NCI-H1105 treated with DMSO at 0.1 percent for 48 hours (cell line): ENCODE results near the gene TPM2.

Source experiments
- DNase-seq: peaks from one replicate; lab custom pipeline; 2025; lab: John Stamatoyannopoulos, UW

The TPM2 gene

GRCh38 chr9:35689542-35690293 lies at the start of gene TPM2:
Gene TPM2 (minus strand): TSS chr9:35689925. CDS start chr9:35689817, 108 bp downstream.
- DNase-seq: no peak

- no peak for DNase-seq
Measured at GRCh38 chr9:35738924-35739323, 49.2 kb upstream of the TPM2 start.

GRCh38 chr9:35738186-35738585 lies 48.5 kb upstream of the TPM2 start:
- DNase-seq: no peak

GRCh38 chr9:35737143-35737542 lies 47.4 kb upstream of the TPM2 start:
- DNase-seq: no peak

- DNase-seq: peak; percentile 52
Measured at GRCh38 chr9:35736201-35736633, 46.5 kb upstream of the TPM2 start.

GRCh38 chr9:35734096-35734495 lies 44.4 kb upstream of the TPM2 start:
- DNase-seq: no peak

GRCh38 chr9:35732800-35733541 lies 43.2 kb upstream of the TPM2 start:
- DNase-seq: peak; percentile 60

- peak; percentile 96 for DNase-seq
Measured at GRCh38 chr9:35732185-35732799, 42.6 kb upstream of the TPM2 start, which contains the start of the genes CREB3 and TLN1. Gene CREB3 (plus strand): TSS chr9:35732666. CDS start chr9:35732773, 107 bp downstream. Gene TLN1 (minus strand): TSS chr9:35732195. CDS start chr9:35725694, 6,501 bp downstream.

- DNase-seq: no peak
Measured at GRCh38 chr9:35731415-35732184, 41.9 kb upstream of the TPM2 start.

GRCh38 chr9:35730486-35730854 lies 40.7 kb upstream of the TPM2 start:
- no peak for DNase-seq

- peak; percentile 4 for DNase-seq
Measured at GRCh38 chr9:35729700-35730485, 40.2 kb upstream of the TPM2 start.

- DNase-seq: no peak
Measured at GRCh38 chr9:35729101-35729500, 39.4 kb upstream of the TPM2 start.

GRCh38 chr9:35728041-35728971 lies 38.6 kb upstream of the TPM2 start:
- DNase-seq: no peak

GRCh38 chr9:35727676-35728040 lies 37.9 kb upstream of the TPM2 start:
- no peak for DNase-seq

- no peak for DNase-seq
Measured at GRCh38 chr9:35726931-35727330, 37.2 kb upstream of the TPM2 start.

GRCh38 chr9:35725362-35725761 lies 35.6 kb upstream of the TPM2 start:
- DNase-seq: no peak

GRCh38 chr9:35723908-35724307 lies 34.2 kb upstream of the TPM2 start:
- no peak for DNase-seq

- DNase-seq: no peak
Measured at GRCh38 chr9:35723426-35723825, 33.7 kb upstream of the TPM2 start.

GRCh38 chr9:35719546-35719945 lies 29.8 kb upstream of the TPM2 start:
- DNase-seq: no peak
